ENCODE measurements around the gene CEACAM4.
"Not testable (repeated sequence)": the region's sequence is repeated elsewhere in the genome, so short reads cannot be mapped to it uniquely, and the experiment has no call there.

DNA sequence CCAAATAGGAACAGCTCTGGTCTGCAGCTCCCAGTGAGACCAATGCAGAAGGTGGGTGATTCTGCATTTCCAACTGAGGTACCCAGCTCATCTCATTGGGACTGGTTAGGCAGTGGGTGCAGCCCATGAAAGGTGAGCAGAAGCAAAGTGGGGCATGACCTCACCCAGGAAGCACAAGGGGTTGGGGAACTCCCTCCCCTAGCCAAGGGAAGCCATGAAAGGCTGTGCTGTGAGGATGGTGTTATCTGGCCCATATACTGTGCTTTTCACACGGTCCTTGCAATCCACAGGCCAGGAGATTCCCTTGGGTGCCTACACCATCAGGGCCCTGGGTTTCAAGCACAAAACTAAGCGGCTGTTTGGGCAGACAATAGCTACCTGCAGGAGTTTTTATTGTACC lies 29.9 kb upstream of the CEACAM4 start:
- TF ChIP-seq, protein P1, sequence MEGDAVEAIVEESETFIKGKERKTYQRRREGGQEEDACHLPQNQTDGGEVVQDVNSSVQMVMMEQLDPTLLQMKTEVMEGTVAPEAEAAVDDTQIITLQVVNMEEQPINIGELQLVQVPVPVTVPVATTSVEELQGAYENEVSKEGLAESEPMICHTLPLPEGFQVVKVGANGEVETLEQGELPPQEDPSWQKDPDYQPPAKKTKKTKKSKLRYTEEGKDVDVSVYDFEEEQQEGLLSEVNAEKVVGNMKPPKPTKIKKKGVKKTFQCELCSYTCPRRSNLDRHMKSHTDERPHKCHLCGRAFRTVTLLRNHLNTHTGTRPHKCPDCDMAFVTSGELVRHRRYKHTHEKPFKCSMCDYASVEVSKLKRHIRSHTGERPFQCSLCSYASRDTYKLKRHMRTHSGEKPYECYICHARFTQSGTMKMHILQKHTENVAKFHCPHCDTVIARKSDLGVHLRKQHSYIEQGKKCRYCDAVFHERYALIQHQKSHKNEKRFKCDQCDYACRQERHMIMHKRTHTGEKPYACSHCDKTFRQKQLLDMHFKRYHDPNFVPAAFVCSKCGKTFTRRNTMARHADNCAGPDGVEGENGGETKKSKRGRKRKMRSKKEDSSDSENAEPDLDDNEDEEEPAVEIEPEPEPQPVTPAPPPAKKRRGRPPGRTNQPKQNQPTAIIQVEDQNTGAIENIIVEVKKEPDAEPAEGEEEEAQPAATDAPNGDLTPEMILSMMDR (IDR thresholded peaks at IDR 0.05), result not testable (repeated sequence)
- TF ChIP-seq POLR2A (IDR thresholded peaks at IDR 0.05), result not testable (repeated sequence)
